GM12891 (cell line): ENCODE results near the gene APBB2.

ENCODE experiments used
- POLR2A ChIP-seq: IDR thresholded peaks from 2 replicates; pipeline ENCODE4 v1.6.1; 2011; ENCODE audit warnings: low read depth, low read length, control low read depth
- POLR2AphosphoS5 ChIP-seq: IDR thresholded peaks from 2 replicates; pipeline ENCODE4 v1.6.1; 2011; ENCODE audit warnings: low read depth, low read length, control low read depth
- POU2F2 ChIP-seq: IDR thresholded peaks from 2 replicates; pipeline ENCODE4 v1.6.1; 2011; ENCODE audit warnings: low read depth, mild to moderate bottlenecking, control low read depth, low read length, moderate library complexity
- SPI1 ChIP-seq: IDR thresholded peaks from 2 replicates; pipeline ENCODE4 v1.6.1; 2011; ENCODE audit warnings: low read depth, low read length, control low read depth
- TAF1 ChIP-seq: IDR thresholded peaks from 2 replicates; pipeline ENCODE4 v1.6.1; 2011; ENCODE audit warnings: low read depth, low read length, control low read depth

GRCh38 chr4:41197996-41198395, 16.3 kb downstream of the APBB2 start:
- TF ChIP-seq POLR2AphosphoS5 (no peak), POLR2A (no peak), SPI1 (no peak), TAF1 (no peak), POU2F2 (no peak)
